Epithelial cell of proximal tubule (primary cell): Measurements from ENCODE around the gene LIMS1. TPM values are rescaled to one million over a fixed set of nuclear protein-coding genes. Genes with fewer than 3 reads are reported as not detected.
"Not testable (repeated sequence)": the region's sequence is repeated elsewhere in the genome, so short reads cannot be mapped to it uniquely, and the experiment has no call there.

Experiments used
- DNase-seq: peaks from one replicate; pipeline ENCODE4 v3.0.0-alpha.2; 2011; ENCODE audit warnings: low read depth
- H3K4me3 ChIP-seq: 2 replicates; pipeline ENCODE4 v1.5.1; 2011; ENCODE audit warnings: low read depth, mild to moderate bottlenecking, low read length
- total RNA-seq: library from RNA; depleted of rRNA; stranded (reverse); fragments of >200 nt; gene quantifications from 2 replicates; pipeline ENCODE4 v1.2.3, GENCODE V29; 2015
- TF ChIP-seq, protein P1 (sequence below): conservative IDR thresholded peaks from 2 replicates; pipeline ENCODE4 v1.5.1; 2012; ENCODE audit warnings: low read depth, mild to moderate bottlenecking, low read length

LIMS1 gene
- total RNA-seq, 1 donor from 2014 or later = 58.3 TPM

GRCh38 chr2:108554528-108554927, 20.3 kb downstream of the LIMS1 start:
- TF ChIP-seq, protein P1, sequence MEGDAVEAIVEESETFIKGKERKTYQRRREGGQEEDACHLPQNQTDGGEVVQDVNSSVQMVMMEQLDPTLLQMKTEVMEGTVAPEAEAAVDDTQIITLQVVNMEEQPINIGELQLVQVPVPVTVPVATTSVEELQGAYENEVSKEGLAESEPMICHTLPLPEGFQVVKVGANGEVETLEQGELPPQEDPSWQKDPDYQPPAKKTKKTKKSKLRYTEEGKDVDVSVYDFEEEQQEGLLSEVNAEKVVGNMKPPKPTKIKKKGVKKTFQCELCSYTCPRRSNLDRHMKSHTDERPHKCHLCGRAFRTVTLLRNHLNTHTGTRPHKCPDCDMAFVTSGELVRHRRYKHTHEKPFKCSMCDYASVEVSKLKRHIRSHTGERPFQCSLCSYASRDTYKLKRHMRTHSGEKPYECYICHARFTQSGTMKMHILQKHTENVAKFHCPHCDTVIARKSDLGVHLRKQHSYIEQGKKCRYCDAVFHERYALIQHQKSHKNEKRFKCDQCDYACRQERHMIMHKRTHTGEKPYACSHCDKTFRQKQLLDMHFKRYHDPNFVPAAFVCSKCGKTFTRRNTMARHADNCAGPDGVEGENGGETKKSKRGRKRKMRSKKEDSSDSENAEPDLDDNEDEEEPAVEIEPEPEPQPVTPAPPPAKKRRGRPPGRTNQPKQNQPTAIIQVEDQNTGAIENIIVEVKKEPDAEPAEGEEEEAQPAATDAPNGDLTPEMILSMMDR = no peak
- no peak overlapping the region for H3K4me3 ChIP-seq
- no peak for DNase-seq

GRCh38 chr2:108555572-108555971, 21.3 kb downstream of the LIMS1 start:
- TF ChIP-seq, protein P1 = no peak
- DNase-seq = no peak

GRCh38 chr2:108556581-108556980, 22.3 kb downstream of the LIMS1 start:
- not testable (repeated sequence) for H3K4me3 ChIP-seq
- DNase-seq = peak; percentile 72

More at GRCh38 chr2:108555572-108555971, 21.3 kb downstream of the LIMS1 start:
- H3K4me3 ChIP-seq = no peak overlapping the region

GRCh38 chr2:108560241-108560811, 26.1 kb downstream of the LIMS1 start:
- DNase-seq = no peak
- TF ChIP-seq, protein P1 = no peak
- no peak overlapping the region for H3K4me3 ChIP-seq

GRCh38 chr2:108560895-108561530, 26.7 kb downstream of the LIMS1 start:
- DNase-seq = no peak
- TF ChIP-seq, protein P1 = no peak
- H3K4me3 ChIP-seq = no peak overlapping the region

DNA sequence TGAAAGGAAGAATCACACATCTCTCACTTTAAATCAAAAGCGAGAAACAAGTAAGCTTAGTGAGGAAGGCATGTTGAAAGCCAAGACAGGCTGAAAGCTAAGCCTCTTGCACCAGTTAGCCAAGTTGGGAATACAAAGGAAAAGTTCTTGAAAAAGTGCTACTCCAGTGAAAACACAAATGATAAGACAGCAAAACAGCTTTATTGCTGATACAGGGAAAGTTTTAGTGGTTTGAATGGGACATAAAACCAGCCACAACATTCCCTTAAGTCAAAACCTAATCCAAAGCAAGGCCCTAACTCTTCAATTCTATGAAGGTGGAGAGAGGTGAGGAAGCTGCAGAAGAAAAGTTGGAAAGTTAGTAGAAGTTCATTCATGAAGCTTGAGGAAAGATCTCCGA, 28.0 kb downstream of the LIMS1 start:
- TF ChIP-seq, protein P1 = no peak
- DNase-seq = no peak

GRCh38 chr2:108564510-108564909, 30.2 kb downstream of the LIMS1 start:
- H3K4me3 ChIP-seq = no peak overlapping the region
- DNase-seq = no peak
- TF ChIP-seq, protein P1 = no peak

More for the DNA sequence above, 28.0 kb downstream of the LIMS1 start:
- H3K4me3 ChIP-seq = no peak overlapping the region
